GM12892 (cell line): Measurements from ENCODE around the gene NEU1.
"Not testable (repeated sequence)": the region's sequence is repeated elsewhere in the genome, so short reads cannot be mapped to it uniquely, and the experiment has no call there.

Experiments used
- DNase-seq: peaks from one replicate; pipeline ENCODE4 v3.0.0; 2011; ENCODE audit not compliant: insufficient read length
- FAIRE-seq: peaks from 2 replicates; lab custom pipeline; 2011; peaks lifted over from hg19 to GRCh38; lab: Jason Lieb, UNC
- POLR2A ChIP-seq: IDR thresholded peaks from 2 replicates; pipeline ENCODE4 v1.6.1; 2011; ENCODE audit warnings: low read depth, low read length, control low read depth
- POLR2AphosphoS5 ChIP-seq: IDR thresholded peaks from 2 replicates; pipeline ENCODE4 v1.6.1; 2011; ENCODE audit warnings: low read depth, low read length, control low read depth
- TAF1 ChIP-seq: IDR thresholded peaks from 2 replicates; pipeline ENCODE4 v1.6.1; 2011; ENCODE audit warnings: low read depth, mild to moderate bottlenecking, control low read depth, low read length, borderline replicate concordance

Gene NEU1

DNA sequence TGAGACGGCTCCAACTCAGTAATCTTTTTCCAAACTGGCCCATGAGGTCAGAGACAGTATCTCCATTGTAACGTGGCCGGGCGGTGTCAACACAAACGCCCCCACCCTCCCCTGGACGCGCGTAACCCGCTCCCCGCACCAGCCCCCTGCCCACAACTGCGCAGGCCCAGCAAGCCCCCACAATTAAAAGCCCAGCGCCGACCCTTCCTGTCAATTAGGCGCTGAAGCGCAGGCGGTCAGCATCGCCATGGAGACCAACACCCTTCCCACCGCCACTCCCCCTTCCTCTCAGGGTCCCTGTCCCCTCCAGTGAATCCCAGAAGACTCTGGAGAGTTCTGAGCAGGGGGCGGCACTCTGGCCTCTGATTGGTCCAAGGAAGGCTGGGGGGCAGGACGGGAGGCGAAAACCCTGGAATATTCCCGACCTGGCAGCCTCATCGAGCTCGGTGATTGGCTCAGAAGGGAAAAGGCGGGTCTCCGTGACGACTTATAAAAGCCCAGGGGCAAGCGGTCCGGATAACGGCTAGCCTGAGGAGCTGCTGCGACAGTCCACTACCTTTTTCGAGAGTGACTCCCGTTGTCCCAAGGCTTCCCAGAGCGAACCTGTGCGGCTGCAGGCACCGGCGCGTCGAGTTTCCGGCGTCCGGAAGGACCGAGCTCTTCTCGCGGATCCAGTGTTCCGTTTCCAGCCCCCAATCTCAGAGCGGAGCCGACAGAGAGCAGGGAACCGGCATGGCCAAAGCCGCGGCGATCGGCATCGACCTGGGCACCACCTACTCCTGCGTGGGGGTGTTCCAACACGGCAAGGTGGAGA lies 47.4 kb downstream of the NEU1 start, which contains the start of the genes HSPA1A and HSPA1L:
TSS of gene HSPA1A (plus strand) at position 519 of the 814 bp plus-strand sequence. CDS start at position 733, 214 bp downstream.
TSS of gene HSPA1L (minus strand) at position 259 of the 814 bp plus-strand sequence. CDS start 3,311 bp downstream, outside the sequence.
- peak; percentile 5 for FAIRE-seq
- peak; percentile 57 for DNase-seq
- peak; percentile 78 for TF ChIP-seq POLR2A
- no peak for TF ChIP-seq TAF1
- peak; percentile 46 for TF ChIP-seq POLR2AphosphoS5

DNA sequence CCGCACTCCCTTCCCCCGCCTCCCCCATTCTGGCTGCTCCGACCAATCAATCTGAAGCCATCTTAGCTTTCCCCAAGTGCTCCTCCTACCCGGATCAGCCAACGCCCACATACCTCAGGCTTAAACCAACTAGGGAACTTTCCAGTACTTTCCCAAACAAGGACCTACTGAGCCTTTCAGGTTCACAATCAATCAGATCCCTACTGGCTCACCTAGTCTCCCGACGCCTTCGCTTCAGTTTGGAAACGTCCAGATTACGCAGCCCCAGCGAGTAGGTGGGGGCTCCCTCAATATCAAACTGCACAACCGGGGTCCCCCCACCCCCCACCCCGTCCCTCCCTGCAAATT lies 48.0 kb downstream of the NEU1 start:
- peak; percentile 69 for FAIRE-seq
- TF ChIP-seq POLR2A = no peak
- no peak for TF ChIP-seq TAF1
- TF ChIP-seq POLR2AphosphoS5 = no peak; the same call in 1 of the 2 replicates
- peak; percentile 81 for DNase-seq

DNA sequence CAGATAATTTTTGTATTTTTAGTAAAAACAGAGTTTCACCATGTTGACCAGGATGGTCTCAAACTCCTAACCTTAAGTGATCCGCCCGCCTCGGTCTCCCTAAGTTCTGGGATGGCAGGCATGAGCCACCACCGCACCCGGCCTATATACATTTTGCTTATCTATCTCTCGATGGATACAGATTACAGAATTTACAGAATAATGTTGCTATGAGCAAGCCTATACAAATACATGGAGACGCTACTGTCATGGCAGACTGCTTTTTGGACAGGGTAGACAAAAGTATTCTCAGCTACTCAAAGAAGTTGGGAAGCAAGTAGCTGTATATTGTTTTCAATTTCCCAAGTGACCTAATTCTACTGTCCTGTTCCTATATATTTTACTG lies 49.2 kb downstream of the NEU1 start:
- no peak for TF ChIP-seq POLR2AphosphoS5
- TF ChIP-seq TAF1 = no peak
- TF ChIP-seq POLR2A = no peak
- FAIRE-seq (no peak), DNase-seq (no peak)

DNA sequence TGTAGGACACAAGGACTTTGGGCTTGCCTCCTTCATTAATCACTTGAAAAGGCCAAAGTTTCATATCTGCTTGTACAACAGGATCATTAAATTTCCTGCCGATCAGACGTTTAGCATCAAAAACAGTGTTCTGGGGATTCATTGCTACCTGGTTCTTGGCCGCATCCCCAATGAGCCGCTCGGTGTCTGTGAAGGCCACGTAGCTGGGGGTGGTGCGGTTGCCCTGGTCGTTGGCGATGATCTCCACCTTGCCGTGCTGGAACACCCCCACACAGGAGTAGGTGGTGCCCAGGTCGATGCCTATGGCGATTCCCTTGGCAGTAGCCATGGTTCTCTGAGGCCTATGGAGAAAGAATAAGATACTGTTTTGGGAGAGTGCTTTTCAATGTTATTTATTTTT lies 51.0 kb downstream of the NEU1 start:
- TF ChIP-seq TAF1 = no peak
- TF ChIP-seq POLR2AphosphoS5 = no peak
- no peak for TF ChIP-seq POLR2A
- DNase-seq = no peak
- FAIRE-seq = no peak

DNA sequence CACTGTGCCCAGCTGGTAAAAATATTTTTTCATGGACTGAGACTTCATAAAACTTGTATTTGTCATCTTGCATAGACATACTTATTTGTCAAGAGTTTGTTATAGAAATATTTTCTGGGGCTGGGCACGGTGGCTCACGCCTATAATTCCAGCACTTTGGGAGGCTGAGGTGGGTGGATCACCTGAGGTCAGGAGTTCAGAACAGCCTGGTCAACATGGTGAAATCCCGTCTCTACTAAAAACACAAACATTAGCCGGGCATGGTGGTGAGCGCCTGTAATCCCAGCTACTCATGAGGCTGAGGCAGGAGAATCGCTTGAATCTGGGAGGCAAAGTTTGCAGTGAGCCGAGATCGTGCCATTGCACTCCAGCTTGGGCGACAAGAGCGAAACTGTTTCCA lies 54.0 kb downstream of the NEU1 start:
- not testable (repeated sequence) for FAIRE-seq, DNase-seq
